ENCODE results near the gene DLL4. TPM values are rescaled to one million over a fixed set of nuclear protein-coding genes. Genes with fewer than 3 reads are reported as not detected.

The DLL4 gene
- total and polyA plus RNA-seq, 4 donors: 11.8 to 31.8 (median 17.1) TPM

DNA sequence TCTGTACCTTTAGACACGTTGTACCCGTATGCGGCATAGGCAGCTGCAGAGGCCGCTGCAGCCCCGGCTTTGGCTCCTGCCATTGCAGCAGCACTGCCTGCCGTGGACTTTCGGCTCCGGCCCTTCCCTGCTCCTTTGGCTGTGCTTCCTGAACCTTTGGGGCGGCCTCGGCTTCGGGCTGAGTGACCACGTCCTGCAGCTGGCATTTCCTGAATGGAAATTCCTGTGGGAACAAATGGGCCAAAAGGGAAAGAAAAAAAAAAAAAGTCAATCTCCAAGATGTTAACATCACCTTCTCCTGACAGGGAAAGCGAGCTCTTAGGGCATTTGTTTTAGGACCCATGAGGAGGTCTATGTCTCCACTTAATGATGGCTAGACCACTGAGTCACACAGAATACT, 53.7 kb downstream of the DLL4 start:
- H3K4me1 ChIP-seq (ENCODE audit: control insufficient read depth in 5 of 5, insufficient read depth in 5 of 5, low read length in 5 of 5): peaks cover 0 to 3% (median 0%) of the 10 kb centered on the region in 5 donors
- peaks cover 70 to 75% (median 72%) of the 10 kb centered on the region in 4 donors for H3K36me3 ChIP-seq (ENCODE audit: control insufficient read depth in 4 of 4, insufficient read depth in 4 of 4, low read length in 4 of 4)
- H3K9me3 ChIP-seq (ENCODE audit: control insufficient read depth in 4 of 4, insufficient read depth in 3 of 4, low read length in 3 of 4): no peaks in the 10 kb centered on the region
- no peak overlapping the region for H3K9ac ChIP-seq (ENCODE audit: insufficient read depth in 1 of 2, low read length in 2 of 2)
- 63 to 77% methylated on average over 13 of the region's 13 CpGs for WGBS, 2 donors
- H3K27me3 ChIP-seq (ENCODE audit: control insufficient read depth in 3 of 3, insufficient read depth in 3 of 3, low read length in 2 of 3): no peaks in the 10 kb centered on the region
- no peak overlapping the region for H3K27ac ChIP-seq (ENCODE audit: low read depth in 1 of 2, low read length in 1 of 2)
- H3K4me3 ChIP-seq: no peak overlapping the region
- DNase-seq (no peak), ATAC-seq (ENCODE audit: insufficient read depth, low FRiP score) (no peak)
- TF ChIP-seq, protein P1, sequence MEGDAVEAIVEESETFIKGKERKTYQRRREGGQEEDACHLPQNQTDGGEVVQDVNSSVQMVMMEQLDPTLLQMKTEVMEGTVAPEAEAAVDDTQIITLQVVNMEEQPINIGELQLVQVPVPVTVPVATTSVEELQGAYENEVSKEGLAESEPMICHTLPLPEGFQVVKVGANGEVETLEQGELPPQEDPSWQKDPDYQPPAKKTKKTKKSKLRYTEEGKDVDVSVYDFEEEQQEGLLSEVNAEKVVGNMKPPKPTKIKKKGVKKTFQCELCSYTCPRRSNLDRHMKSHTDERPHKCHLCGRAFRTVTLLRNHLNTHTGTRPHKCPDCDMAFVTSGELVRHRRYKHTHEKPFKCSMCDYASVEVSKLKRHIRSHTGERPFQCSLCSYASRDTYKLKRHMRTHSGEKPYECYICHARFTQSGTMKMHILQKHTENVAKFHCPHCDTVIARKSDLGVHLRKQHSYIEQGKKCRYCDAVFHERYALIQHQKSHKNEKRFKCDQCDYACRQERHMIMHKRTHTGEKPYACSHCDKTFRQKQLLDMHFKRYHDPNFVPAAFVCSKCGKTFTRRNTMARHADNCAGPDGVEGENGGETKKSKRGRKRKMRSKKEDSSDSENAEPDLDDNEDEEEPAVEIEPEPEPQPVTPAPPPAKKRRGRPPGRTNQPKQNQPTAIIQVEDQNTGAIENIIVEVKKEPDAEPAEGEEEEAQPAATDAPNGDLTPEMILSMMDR (IDR thresholded peaks at IDR 0.05; ENCODE audit: control extremely low read depth, extremely low read depth): no peak

DNA sequence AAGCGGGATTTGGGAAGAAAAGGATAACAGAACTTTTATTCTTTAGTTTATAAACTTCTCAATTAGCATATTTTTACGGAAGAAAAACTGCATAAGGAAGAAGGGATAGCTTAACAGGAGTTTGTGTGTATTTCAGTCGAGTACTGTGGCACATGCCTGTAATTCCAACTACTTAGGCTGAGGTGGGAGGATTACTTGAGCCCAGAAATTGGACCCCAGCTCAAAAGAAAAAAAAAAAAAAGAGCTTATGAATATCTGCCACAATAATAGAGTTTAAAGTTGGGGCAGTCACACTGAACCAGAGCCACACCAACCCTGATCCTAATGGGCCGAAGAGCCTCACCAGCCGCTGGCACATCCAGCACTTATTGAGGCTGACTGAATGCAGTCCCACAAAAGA, 55.3 kb downstream of the DLL4 start:
- Histone ChIP-seq H3K9me3 (ENCODE audit: control insufficient read depth in 4 of 4, insufficient read depth in 3 of 4, low read length in 3 of 4) (no peaks in the 10 kb centered on the region), H3K27me3 (ENCODE audit: control insufficient read depth in 3 of 3, insufficient read depth in 3 of 3, low read length in 2 of 3) (no peaks in the 10 kb centered on the region), H3K36me3 (ENCODE audit: control insufficient read depth in 4 of 4, insufficient read depth in 4 of 4, low read length in 4 of 4) (peaks cover 57 to 63% (median 63%) of the 10 kb centered on the region in 4 donors), H3K27ac (ENCODE audit: low read depth in 1 of 2, low read length in 1 of 2) (no peak overlapping the region), H3K4me3 (no peak overlapping the region), H3K4me1 (ENCODE audit: control insufficient read depth in 5 of 5, insufficient read depth in 5 of 5, low read length in 5 of 5) (peaks cover 0 to 3% (median 0%) of the 10 kb centered on the region in 5 donors), H3K9ac (ENCODE audit: insufficient read depth in 1 of 2, low read length in 2 of 2) (no peak overlapping the region)
- ATAC-seq (ENCODE audit: insufficient read depth, low FRiP score): no peak
- 96 to 97% methylated on average over 5 of the region's 5 CpGs for WGBS, 2 donors
- TF ChIP-seq, protein P1 (IDR thresholded peaks at IDR 0.05; ENCODE audit: control extremely low read depth, extremely low read depth): no peak
- no peak for DNase-seq

DNA sequence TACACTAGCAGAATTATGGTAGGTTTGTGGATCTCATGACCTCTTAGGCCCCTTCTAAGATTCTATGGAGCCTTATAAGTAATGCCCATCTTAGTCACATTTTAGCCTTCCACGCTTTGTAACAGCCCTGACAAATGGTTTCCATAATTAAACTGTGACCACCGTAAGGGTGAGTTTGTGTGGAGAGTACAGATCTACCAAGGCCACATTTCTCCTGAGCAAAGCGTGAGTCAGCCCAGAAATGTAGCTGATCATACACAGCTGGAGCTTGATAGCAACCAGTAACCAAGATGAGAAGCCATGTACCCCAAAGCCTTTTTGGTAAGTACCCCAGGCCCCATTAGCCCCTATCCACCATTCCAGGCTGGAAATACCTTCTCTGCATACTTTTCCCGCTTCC, 55.8 kb downstream of the DLL4 start:
- H3K36me3 ChIP-seq (ENCODE audit: control insufficient read depth in 4 of 4, insufficient read depth in 4 of 4, low read length in 4 of 4): peaks cover 54 to 60% (median 57%) of the 10 kb centered on the region in 4 donors
- H3K27ac ChIP-seq (ENCODE audit: low read depth in 1 of 2, low read length in 1 of 2): no peak overlapping the region
- no peak overlapping the region for H3K4me3 ChIP-seq
- no peaks in the 10 kb centered on the region for H3K9me3 ChIP-seq (ENCODE audit: control insufficient read depth in 4 of 4, insufficient read depth in 3 of 4, low read length in 3 of 4)
- no peak overlapping the region for H3K9ac ChIP-seq (ENCODE audit: insufficient read depth in 1 of 2, low read length in 2 of 2)
- H3K27me3 ChIP-seq (ENCODE audit: control insufficient read depth in 3 of 3, insufficient read depth in 3 of 3, low read length in 2 of 3): no peaks in the 10 kb centered on the region
- ATAC-seq (ENCODE audit: insufficient read depth, low FRiP score): no peak
- 96 to 97% methylated on average over 4 of the region's 4 CpGs for WGBS, 2 donors
- DNase-seq: no peak
- peaks cover 0 to 3% (median 0%) of the 10 kb centered on the region in 5 donors for H3K4me1 ChIP-seq (ENCODE audit: control insufficient read depth in 5 of 5, insufficient read depth in 5 of 5, low read length in 5 of 5)
- TF ChIP-seq, protein P1 (IDR thresholded peaks at IDR 0.05; ENCODE audit: control extremely low read depth, extremely low read depth): no peak

Data from lung (tissue), 12 donors.